Pancreas (tissue), 10 donors: Measurements from ENCODE around the gene EPHA8. TPM values are rescaled to one million over a fixed set of nuclear protein-coding genes. Genes with fewer than 3 reads are reported as not detected.

Experiments used
- ATAC-seq, 4 donors: fragments of 200-7000 bp; cut with Tn5 transposase; one replicate each; pipeline versions ENCODE4 v1.8.0 to v1.9.1; 2020; ENCODE audit warnings: mild to moderate bottlenecking in 4 of 4, moderate library complexity in 4 of 4
- DNase-seq, 6 donors: peaks; one replicate each; pipeline ENCODE4 v3.0.0-alpha.2; 2020
- FAIRE-seq: peaks from 2 replicates; lab custom pipeline; 2012; peaks lifted over from hg19 to GRCh38; lab: Jason Lieb, UNC
- H3K27ac ChIP-seq, 4 donors: fragments of 200-600 bp; sonication (generic); 1 replicate in 3 of 4; 2 replicates in 1 of 4; pipeline versions ENCODE4 v1.5.0 to v1.8.0; 2020
- H3K27me3 ChIP-seq, 4 donors: fragments of 200-600 bp; one replicate each; pipeline ENCODE4 v1.8.0; 2021
- H3K36me3 ChIP-seq, 3 donors: fragments of 200-600 bp; sonication (generic) in 1 of 3; one replicate each; pipeline versions ENCODE4 v1.5.0 to v1.8.0; 2020 to 2021
- H3K4me1 ChIP-seq, 3 donors: fragments of 200-600 bp; one replicate each; pipeline ENCODE4 v1.8.0; 2021
- H3K4me3 ChIP-seq, 4 donors: fragments of 200-600 bp; sonication (generic) in 2 of 4; one replicate each; pipeline versions ENCODE4 v1.5.0 to v1.8.0; 2020 to 2021
- H3K9me3 ChIP-seq, 4 donors: fragments of 200-600 bp; one replicate each; pipeline ENCODE4 v1.8.0; 2021
- CTCF ChIP-seq, 4 donors: fragments of 200-600 bp; sonication (generic) in 3 of 4; IDR thresholded peaks; one replicate each; pipeline versions ENCODE4 v1.5.0 to v1.8.0; 2021; ENCODE audit warnings: antibody characterized with exemption in 4 of 4
- WGBS, 2 donors: extraction: QIAGEN DNeasy Blood & Tissue Kit; methylation state at CpG; one replicate each; pipeline ENCODE4 v1.1.7; 2013; 5-methylcytosine and 5-hydroxymethylcytosine counted together
- intact Hi-C, 3 donors: fragments of 100-400 bp; cut with DNase I; formaldehyde crosslinking; loops; one replicate each; pipeline versions ENCODE4 v1.11.1 to v1.14.2; 2022
- polyA plus RNA-seq, 2 donors: library from polyadenylated mRNA; stranded (reverse); fragments of 200-250 nt; gene quantifications; one replicate each; pipeline ENCODE4 v1.2.3, GENCODE V29; 2013
- total RNA-seq, 6 donors: library from RNA; stranded (reverse); fragmentation: NEBNext Ultra II Directional in 4 of 6; extraction: Animal tissue kit (Norgen Biotek cat#: 25700) in 4 of 6; gene quantifications; one replicate each; pipeline versions ENCODE4 v1.2.1 to v1.2.4, GENCODE V29; 2021 to 2023
- donor health status: healthy with polysubstance abuse.
- donor health status: DM: no; HTN: no; CAD: no; lungs with moderate emphysema.
- donor health status: DM: no; HTN: no; CAD: no.
- donor health status: control.
- donor health status: control.
- donor health status: Bipolar disorder and iron deficiency.
- donor health status: DM: yes; HTN: yes; CAD: no.
- donor health status: DM: no; HTN: no; CAD: no.
- donor health status: DM: no; HTN: no; CAD: no.
- donor health status: DM: yes; HTN: yes; CAD: no.

Gene EPHA8
- total and polyA plus RNA-seq, 8 donors, result 0.57 to 8.1 (median 1.2) TPM

- Histone ChIP-seq H3K27ac (no peak overlapping the region), H3K27me3 (no peaks in the 10 kb centered on the region), H3K4me1 (no peaks in the 10 kb centered on the region), H3K4me3 (no peak overlapping the region), H3K36me3 (no peaks in the 10 kb centered on the region), H3K9me3 (no peaks in the 10 kb centered on the region)
- 90 to 92% methylated on average over 19 of the region's 19 CpGs for WGBS, 2 donors
- intact Hi-C loops, result no loop called here
- DNase-seq (peak in 1 of 6 donors; percentile 58), FAIRE-seq (no peak), ATAC-seq (no peak)
- TF ChIP-seq CTCF (IDR thresholded peaks at IDR 0.05), result no peak
These were observed 23.3 kb downstream of the EPHA8 start for GRCh38 chr1:22586356-22587130.

- H3K9me3 ChIP-seq, result no peaks in the 10 kb centered on the region
- intact Hi-C loops, result no loop called here
- ATAC-seq (no peak), FAIRE-seq (no peak), DNase-seq (peak in 1 of 6 donors; percentile 32)
- no peak for TF ChIP-seq CTCF (IDR thresholded peaks at IDR 0.05)
- no peaks in the 10 kb centered on the region for H3K4me1 ChIP-seq
- 84 to 88% methylated on average over 7 of the region's 7 CpGs for WGBS, 2 donors
- no peaks in the 10 kb centered on the region for H3K27me3 ChIP-seq
- H3K27ac ChIP-seq, result no peak overlapping the region
- no peak overlapping the region for H3K4me3 ChIP-seq
- H3K36me3 ChIP-seq, result no peaks in the 10 kb centered on the region
These were observed 24.0 kb downstream of the EPHA8 start for GRCh38 chr1:22587247-22587646.

GRCh38 chr1:22588899-22589422 lies 25.7 kb downstream of the EPHA8 start:
- TF ChIP-seq CTCF (IDR thresholded peaks at IDR 0.05), result no peak
- H3K36me3 ChIP-seq, result no peaks in the 10 kb centered on the region
- no peak overlapping the region for H3K27ac ChIP-seq
- DNase-seq (no peak), ATAC-seq (no peak), FAIRE-seq (no peak)
- no peaks in the 10 kb centered on the region for H3K4me1 ChIP-seq
- 87 to 88% methylated on average over 24 of the region's 24 CpGs for WGBS, 2 donors
- no peaks in the 10 kb centered on the region for H3K27me3 ChIP-seq
- no peak overlapping the region for H3K4me3 ChIP-seq
- intact Hi-C loops, result no loop called here
- H3K9me3 ChIP-seq, result no peaks in the 10 kb centered on the region

- ATAC-seq (no peak), FAIRE-seq (no peak), DNase-seq (no peak)
- Histone ChIP-seq H3K4me1 (no peaks in the 10 kb centered on the region), H3K4me3 (no peak overlapping the region), H3K27me3 (no peaks in the 10 kb centered on the region), H3K36me3 (no peaks in the 10 kb centered on the region), H3K9me3 (no peaks in the 10 kb centered on the region), H3K27ac (no peak overlapping the region)
- WGBS, 2 donors, result 81% methylated on average over 8 of the region's 8 CpGs
- intact Hi-C loops, result no loop called here
- no peak for TF ChIP-seq CTCF (IDR thresholded peaks at IDR 0.05)
These were observed 28.3 kb downstream of the EPHA8 start for GRCh38 chr1:22591576-22591975.

- TF ChIP-seq CTCF (IDR thresholded peaks at IDR 0.05), result no peak
- no peaks in the 10 kb centered on the region for H3K36me3 ChIP-seq
- 86 to 91% methylated on average over 9 of the region's 9 CpGs for WGBS, 2 donors
- no peak overlapping the region for H3K4me3 ChIP-seq
- no peaks in the 10 kb centered on the region for H3K9me3 ChIP-seq
- FAIRE-seq, result no peak
- ATAC-seq, result no peak
- intact Hi-C loops, result no loop called here
- DNase-seq, result no peak
- H3K27me3 ChIP-seq, result no peaks in the 10 kb centered on the region
- no peaks in the 10 kb centered on the region for H3K4me1 ChIP-seq
- no peak overlapping the region for H3K27ac ChIP-seq
These were observed 28.8 kb downstream of the EPHA8 start for GRCh38 chr1:22592051-22592450.
